Fibroblast of pulmonary artery (primary cell): ENCODE data around the gene ARHGAP10.

ENCODE experiments used
- DNase-seq: peaks from one replicate; pipeline ENCODE4 v3.0.0-alpha.2; 2010; ENCODE audit warnings: low read depth
- H3K4me3 ChIP-seq: replicated peaks from 2 replicates; pipeline ENCODE4 v1.5.1; 2011; ENCODE audit warnings: low read depth, mild to moderate bottlenecking, control low read depth, low read length, moderate library complexity
- CTCF ChIP-seq: IDR thresholded peaks from 2 replicates; pipeline ENCODE4 v1.5.1; 2011; ENCODE audit warnings: mild to moderate bottlenecking, control low read depth, low read length, inconsistent platforms; ENCODE audit errors: missing control alignments

Gene ARHGAP10

GRCh38 chr4:147782087-147782781 lies 50.3 kb downstream of the ARHGAP10 start:
- no peak for TF ChIP-seq CTCF
- H3K4me3 ChIP-seq, result no peak overlapping the region
- peak; percentile 43 for DNase-seq

DNA sequence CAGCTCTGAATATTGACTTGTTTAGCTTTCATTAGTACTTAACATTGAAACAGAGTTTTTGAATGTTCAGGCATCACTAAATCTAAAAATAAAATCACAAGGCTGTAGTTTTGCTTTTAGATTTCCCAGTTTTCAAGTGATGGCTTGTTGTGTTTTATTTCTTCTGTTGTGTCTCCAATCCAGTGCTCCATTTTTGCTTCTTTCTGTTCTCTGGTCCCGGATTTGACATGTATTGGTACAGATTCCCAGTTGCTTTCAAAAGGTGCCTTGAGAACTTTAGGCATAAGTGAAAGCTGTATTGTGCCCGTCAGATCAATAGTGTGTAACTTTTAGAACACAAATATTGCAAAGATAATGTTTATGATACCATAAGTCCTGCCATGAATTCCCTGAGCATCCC lies 53.2 kb downstream of the ARHGAP10 start:
- no peak for TF ChIP-seq CTCF
- no peak overlapping the region for H3K4me3 ChIP-seq
- no peak for DNase-seq

GRCh38 chr4:147786031-147786430 lies 54.1 kb downstream of the ARHGAP10 start:
- no peak for TF ChIP-seq CTCF
- DNase-seq, result no peak
- no peak overlapping the region for H3K4me3 ChIP-seq

GRCh38 chr4:147786531-147786930 lies 54.6 kb downstream of the ARHGAP10 start:
- DNase-seq, result no peak
- no peak for TF ChIP-seq CTCF
- no peak overlapping the region for H3K4me3 ChIP-seq

DNA sequence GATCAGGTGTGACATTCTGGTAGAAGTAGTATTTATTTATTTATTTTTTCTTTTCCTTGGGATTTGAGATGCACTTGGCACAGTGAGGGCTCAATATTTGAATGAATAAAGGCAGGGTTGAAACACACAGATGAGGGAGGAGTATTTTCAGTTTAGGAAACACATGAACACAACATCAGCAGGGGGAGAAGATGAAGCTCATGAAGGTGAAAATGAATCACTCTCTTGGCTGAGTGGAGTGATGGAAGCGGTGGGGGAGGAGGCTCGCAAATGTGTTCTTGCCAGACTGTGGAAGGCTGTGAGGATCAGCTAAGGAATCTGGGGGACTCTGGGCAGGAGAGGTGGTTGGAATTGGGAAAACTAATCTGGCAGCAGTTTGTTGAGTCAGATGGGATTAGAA lies 55.3 kb downstream of the ARHGAP10 start:
- peak; percentile 63 for DNase-seq
- no peak overlapping the region for H3K4me3 ChIP-seq
- no peak for TF ChIP-seq CTCF

GRCh38 chr4:147788791-147789190 lies 56.9 kb downstream of the ARHGAP10 start:
- TF ChIP-seq CTCF, result no peak

GRCh38 chr4:147789596-147789995 lies 57.7 kb downstream of the ARHGAP10 start:
- DNase-seq, result no peak
- TF ChIP-seq CTCF, result no peak
- H3K4me3 ChIP-seq, result no peak overlapping the region

More at GRCh38 chr4:147788791-147789190, 56.9 kb downstream of the ARHGAP10 start:
- DNase-seq, result no peak
- no peak overlapping the region for H3K4me3 ChIP-seq
